ENCODE data around the gene KRT3. TPM values are rescaled to one million over a fixed set of nuclear protein-coding genes. Genes with fewer than 3 reads are reported as not detected.

KRT3 gene
- polyA plus RNA-seq, 3 donors = not detected

DNA sequence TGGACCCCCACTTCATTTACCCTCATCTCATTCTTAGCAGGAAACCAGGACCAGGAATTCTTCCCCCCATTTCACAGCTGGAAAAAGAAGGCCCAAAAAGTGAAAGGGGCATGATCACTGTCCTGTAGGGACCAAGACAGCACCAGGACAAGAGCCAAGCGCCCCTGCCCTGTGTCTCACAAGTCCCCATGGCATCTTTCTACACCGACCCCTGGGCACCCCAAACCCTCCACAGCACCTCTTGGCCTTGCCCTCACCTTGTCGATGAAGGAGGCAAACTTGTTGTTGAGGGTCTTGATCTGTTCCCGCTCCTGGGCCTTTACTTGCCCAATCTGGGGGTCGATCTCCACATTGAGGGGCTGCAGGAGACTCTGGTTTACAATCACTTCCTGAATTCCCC is 19.5 kb downstream of the KRT3 start:
- Histone ChIP-seq H3K4me3 (replicated peaks in 1 of 3; ENCODE audit: low read depth in 2 of 3, low read length in 3 of 3) (no peak overlapping the region), H2AFZ (ENCODE audit: insufficient read depth, low read depth, low read length, poor library complexity, severe bottlenecking) (no peak overlapping the region), H3K36me3 (replicated peaks in 1 of 2; ENCODE audit: control insufficient read depth in 1 of 2, insufficient read depth in 2 of 2, low read length in 2 of 2) (no peaks in the 10 kb centered on the region), H3K9me3 (replicated peaks in 1 of 2; ENCODE audit: control insufficient read depth in 1 of 2, insufficient read depth in 1 of 2, low read length in 2 of 2) (no peaks in the 10 kb centered on the region), H3K4me1 (ENCODE audit: control insufficient read depth in 1 of 2, insufficient read depth in 2 of 2, low read length in 2 of 2) (no peaks in the 10 kb centered on the region), H3K27ac (ENCODE audit: low read depth in 1 of 2, low read length in 2 of 2) (no peak overlapping the region), H3K4me2 (replicated peaks; ENCODE audit: extremely low read depth, low read length, poor library complexity, severe bottlenecking) (no peak overlapping the region), H3K27me3 (ENCODE audit: control insufficient read depth in 2 of 2, insufficient read depth in 2 of 2, low read length in 2 of 2) (peaks cover 0 to 5% of the 10 kb centered on the region in 2 donors), H3K79me2 (ENCODE audit: insufficient read depth, low read length) (no peaks in the 10 kb centered on the region), H3K9ac (ENCODE audit: insufficient read depth, low read length, poor library complexity, severe bottlenecking) (no peak overlapping the region), H4K20me1 (ENCODE audit: insufficient read depth, low read length) (no peaks in the 10 kb centered on the region)
- Mint-ChIP-seq H3K27me3 (ENCODE audit: low read depth in 3 of 3) (peaks cover 5 to 23% (median 6%) of the 10 kb centered on the region in 3 donors), H3K36me3 (no peaks in the 10 kb centered on the region), H3K4me3 (no peak overlapping the region), H3K4me1 (no peaks in the 10 kb centered on the region), H3K9me3 (no peaks in the 10 kb centered on the region), H3K27ac (no peak overlapping the region)
- no peak for DNase-seq
- intact Hi-C loops (cut with micrococcal nuclease) = no loop called here
- no CpG with 5 or more reads among the region's 5 CpGs for WGBS (ENCODE audit: insufficient coverage)
- TF ChIP-seq, protein P1, sequence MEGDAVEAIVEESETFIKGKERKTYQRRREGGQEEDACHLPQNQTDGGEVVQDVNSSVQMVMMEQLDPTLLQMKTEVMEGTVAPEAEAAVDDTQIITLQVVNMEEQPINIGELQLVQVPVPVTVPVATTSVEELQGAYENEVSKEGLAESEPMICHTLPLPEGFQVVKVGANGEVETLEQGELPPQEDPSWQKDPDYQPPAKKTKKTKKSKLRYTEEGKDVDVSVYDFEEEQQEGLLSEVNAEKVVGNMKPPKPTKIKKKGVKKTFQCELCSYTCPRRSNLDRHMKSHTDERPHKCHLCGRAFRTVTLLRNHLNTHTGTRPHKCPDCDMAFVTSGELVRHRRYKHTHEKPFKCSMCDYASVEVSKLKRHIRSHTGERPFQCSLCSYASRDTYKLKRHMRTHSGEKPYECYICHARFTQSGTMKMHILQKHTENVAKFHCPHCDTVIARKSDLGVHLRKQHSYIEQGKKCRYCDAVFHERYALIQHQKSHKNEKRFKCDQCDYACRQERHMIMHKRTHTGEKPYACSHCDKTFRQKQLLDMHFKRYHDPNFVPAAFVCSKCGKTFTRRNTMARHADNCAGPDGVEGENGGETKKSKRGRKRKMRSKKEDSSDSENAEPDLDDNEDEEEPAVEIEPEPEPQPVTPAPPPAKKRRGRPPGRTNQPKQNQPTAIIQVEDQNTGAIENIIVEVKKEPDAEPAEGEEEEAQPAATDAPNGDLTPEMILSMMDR (IDR thresholded peaks at IDR 0.05) = no peak

DNA sequence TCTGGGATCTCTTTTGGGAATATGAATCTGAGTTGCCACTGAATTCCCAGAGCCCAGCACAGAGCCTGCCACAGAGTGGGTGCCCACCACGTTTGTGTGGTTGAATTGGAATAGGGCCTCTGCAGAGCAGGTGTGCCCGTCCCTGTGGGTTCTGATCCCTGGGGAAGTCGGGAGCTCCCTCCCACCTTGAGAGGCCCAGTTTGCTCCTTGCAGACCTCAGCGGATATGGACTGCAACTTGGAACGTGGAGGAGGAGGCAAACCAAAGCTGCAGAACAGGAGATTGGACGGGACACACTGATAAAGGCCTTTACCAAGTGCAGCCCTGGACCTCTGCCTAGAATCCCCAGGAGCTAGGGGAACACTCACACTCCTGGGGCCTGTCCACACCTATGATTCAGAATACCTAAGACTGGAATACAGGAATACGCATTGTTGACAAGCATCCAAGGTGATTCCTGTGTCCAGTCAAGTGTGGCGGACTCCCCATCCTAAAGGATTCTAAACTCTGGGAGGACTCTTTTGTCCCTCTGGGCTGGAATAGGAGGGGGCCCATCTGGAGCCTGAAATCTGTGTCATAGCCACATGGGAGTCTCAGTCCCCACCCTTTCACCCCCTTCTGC is 21.2 kb downstream of the KRT3 start:
- WGBS (ENCODE audit: insufficient coverage) = 93% methylated on average over 7 of the region's 8 CpGs
- TF ChIP-seq, protein P1 (IDR thresholded peaks at IDR 0.05) = no peak
- H3K4me3 Mint-ChIP-seq = no peak overlapping the region

More for the DNA sequence above, 21.2 kb downstream of the KRT3 start:
- no peaks in the 10 kb centered on the region for H3K9me3 ChIP-seq (replicated peaks in 1 of 2; ENCODE audit: control insufficient read depth in 1 of 2, insufficient read depth in 1 of 2, low read length in 2 of 2)
- intact Hi-C loops (cut with micrococcal nuclease) = no loop called here
- H3K4me1 ChIP-seq (ENCODE audit: control insufficient read depth in 1 of 2, insufficient read depth in 2 of 2, low read length in 2 of 2) = no peaks in the 10 kb centered on the region
- Mint-ChIP-seq H3K27ac (no peak overlapping the region), H3K36me3 (no peaks in the 10 kb centered on the region), H3K9me3 (peaks cover 0 to 1% (median 0%) of the 10 kb centered on the region in 7 donors), H3K27me3 (ENCODE audit: low read depth in 3 of 3) (peaks cover 5 to 20% (median 6%) of the 10 kb centered on the region in 3 donors), H3K4me1 (no peaks in the 10 kb centered on the region)
- no peak overlapping the region for H3K9ac ChIP-seq (ENCODE audit: insufficient read depth, low read length, poor library complexity, severe bottlenecking)
- H3K79me2 ChIP-seq (ENCODE audit: insufficient read depth, low read length) = no peaks in the 10 kb centered on the region
- H2AFZ ChIP-seq (ENCODE audit: insufficient read depth, low read depth, low read length, poor library complexity, severe bottlenecking) = no peak overlapping the region
- H4K20me1 ChIP-seq (ENCODE audit: insufficient read depth, low read length) = no peaks in the 10 kb centered on the region
- no peak overlapping the region for H3K27ac ChIP-seq (ENCODE audit: low read depth in 1 of 2, low read length in 2 of 2)
- H3K36me3 ChIP-seq (replicated peaks in 1 of 2; ENCODE audit: control insufficient read depth in 1 of 2, insufficient read depth in 2 of 2, low read length in 2 of 2) = no peaks in the 10 kb centered on the region
- H3K27me3 ChIP-seq (ENCODE audit: control insufficient read depth in 2 of 2, insufficient read depth in 2 of 2, low read length in 2 of 2) = peaks cover 0 to 2% of the 10 kb centered on the region in 2 donors
- no peak overlapping the region for H3K4me3 ChIP-seq (replicated peaks in 1 of 3; ENCODE audit: low read depth in 2 of 3, low read length in 3 of 3)
- no peak overlapping the region for H3K4me2 ChIP-seq (replicated peaks; ENCODE audit: extremely low read depth, low read length, poor library complexity, severe bottlenecking)
- no peak for DNase-seq
